Duodenal mucosa (tissue), 2 donors: ENCODE results near the gene KIF5B.

Source experiments
- H3K27ac ChIP-seq: one replicate; pipeline ENCODE4 v1.7.0; 2013; ENCODE audit warnings: low read depth, low read length
- H3K27me3 ChIP-seq, 2 donors: one replicate each; pipeline ENCODE4 v1.7.0; 2013; ENCODE audit warnings: low read length in 2 of 2, control low read depth in 1 of 2; ENCODE audit not compliant: insufficient read depth in 2 of 2, control insufficient read depth in 1 of 2
- H3K36me3 ChIP-seq, 2 donors: one replicate each; pipeline ENCODE4 v1.7.0; 2013; ENCODE audit warnings: low read length in 2 of 2, control low read depth in 1 of 2; ENCODE audit not compliant: insufficient read depth in 2 of 2, control insufficient read depth in 1 of 2
- H3K4me1 ChIP-seq, 2 donors: one replicate each; pipeline ENCODE4 v1.7.0; 2013; ENCODE audit warnings: low read length in 2 of 2, control low read depth in 1 of 2; ENCODE audit not compliant: insufficient read depth in 2 of 2, control insufficient read depth in 1 of 2
- H3K4me3 ChIP-seq, 2 donors: one replicate each; pipeline ENCODE4 v1.7.0; 2013; ENCODE audit warnings: low read length in 2 of 2, low read depth in 1 of 2
- H3K9ac ChIP-seq, 2 donors: one replicate each; pipeline ENCODE4 v1.7.0; 2013; ENCODE audit warnings: low read length in 2 of 2, low read depth in 1 of 2
- H3K9me3 ChIP-seq, 2 donors: one replicate each; pipeline ENCODE4 v1.7.0; 2013; ENCODE audit warnings: low read length in 2 of 2, control low read depth in 1 of 2; ENCODE audit not compliant: control insufficient read depth in 1 of 2

Gene KIF5B

GRCh38 chr10:32031424-32031823, 24.8 kb downstream of the KIF5B start:
- H3K36me3 ChIP-seq, result peaks cover 38 to 96% of the 10 kb centered on the region in 2 donors
- no peaks in the 10 kb centered on the region for H3K27me3 ChIP-seq
- no peak overlapping the region for H3K4me3 ChIP-seq
- no peak overlapping the region for H3K27ac ChIP-seq
- no peaks in the 10 kb centered on the region for H3K9me3 ChIP-seq
- no peak overlapping the region for H3K9ac ChIP-seq
- no peaks in the 10 kb centered on the region for H3K4me1 ChIP-seq

- no peaks in the 10 kb centered on the region for H3K27me3 ChIP-seq
- H3K36me3 ChIP-seq, result peaks cover 32 to 81% of the 10 kb centered on the region in 2 donors
- no peak overlapping the region for H3K4me3 ChIP-seq
- H3K9ac ChIP-seq, result no peak overlapping the region
- no peaks in the 10 kb centered on the region for H3K4me1 ChIP-seq
- H3K27ac ChIP-seq, result no peak overlapping the region
- H3K9me3 ChIP-seq, result no peaks in the 10 kb centered on the region
Observed at GRCh38 chr10:32028710-32029109, 27.5 kb downstream of the KIF5B start.

DNA sequence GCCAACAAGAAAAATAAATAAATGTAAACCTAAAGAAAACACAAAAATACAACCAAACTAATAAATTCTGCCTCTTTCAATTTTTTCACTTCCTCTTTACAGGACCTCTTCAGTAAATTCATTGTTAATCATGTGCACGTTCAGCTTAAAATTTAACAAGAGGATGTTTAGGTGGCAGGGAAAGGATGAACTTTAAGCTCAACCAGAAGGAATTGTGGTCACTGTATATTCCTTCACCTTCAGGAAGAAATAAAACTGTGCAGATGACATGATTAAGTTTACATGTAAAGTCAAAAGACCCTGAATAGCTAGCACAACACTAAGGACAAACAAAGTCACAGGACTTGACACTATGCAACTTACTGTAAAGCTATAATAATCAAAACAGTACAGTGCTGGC, 33.0 kb downstream of the KIF5B start:
- H3K4me1 ChIP-seq, result peaks cover 0 to 6% of the 10 kb centered on the region in 2 donors
- no peak overlapping the region for H3K27ac ChIP-seq
- H3K36me3 ChIP-seq, result peaks cover 34 to 76% of the 10 kb centered on the region in 2 donors

DNA sequence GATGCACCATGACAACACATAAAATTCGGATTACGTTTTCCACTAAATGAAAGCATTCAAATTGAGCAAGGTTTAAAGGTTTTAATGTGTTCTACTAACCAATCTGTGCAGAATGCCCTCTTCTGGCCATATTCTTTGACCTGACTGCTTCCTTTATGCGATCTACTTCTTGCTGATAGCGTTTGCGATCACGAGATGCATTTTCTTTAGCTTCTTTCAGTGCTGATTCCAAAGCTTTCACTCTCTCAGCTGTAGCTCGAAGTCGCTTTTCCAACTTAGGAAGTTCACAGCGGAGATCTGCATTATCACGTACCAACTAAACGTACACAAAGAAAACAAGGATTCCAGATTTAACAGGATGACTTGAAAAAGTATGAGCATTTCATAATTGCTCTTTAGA, 39.2 kb downstream of the KIF5B start:
- Histone ChIP-seq H3K4me3 (no peak overlapping the region), H3K9ac (no peak overlapping the region), H3K4me1 (no peaks in the 10 kb centered on the region), H3K36me3 (peaks cover 55 to 91% of the 10 kb centered on the region in 2 donors), H3K9me3 (no peaks in the 10 kb centered on the region), H3K27me3 (no peaks in the 10 kb centered on the region), H3K27ac (no peak overlapping the region)

More for the DNA sequence above, 33.0 kb downstream of the KIF5B start:
- H3K4me3 ChIP-seq, result no peak overlapping the region
- no peaks in the 10 kb centered on the region for H3K27me3 ChIP-seq
- no peaks in the 10 kb centered on the region for H3K9me3 ChIP-seq
- no peak overlapping the region for H3K9ac ChIP-seq

DNA sequence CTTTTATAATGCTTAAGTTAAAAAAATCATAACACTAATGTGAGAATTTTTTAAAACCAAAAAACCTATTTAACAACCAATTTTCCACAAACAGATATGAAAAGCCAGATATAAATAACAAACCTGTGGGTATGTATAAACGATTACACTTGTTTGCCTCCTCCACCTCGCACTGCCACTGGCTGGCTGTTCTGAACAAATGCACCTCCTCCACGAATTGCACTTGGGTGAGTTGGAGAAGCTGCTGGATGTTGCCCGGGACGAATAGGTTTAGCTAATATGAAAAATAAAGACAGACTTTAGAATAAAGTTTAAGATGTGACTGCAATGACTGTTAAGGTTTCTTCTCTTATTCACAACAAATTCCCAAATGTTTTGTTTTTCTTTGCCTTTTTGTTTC, 40.8 kb downstream of the KIF5B start:
- Histone ChIP-seq H3K4me3 (no peak overlapping the region), H3K27me3 (no peaks in the 10 kb centered on the region), H3K36me3 (peaks cover 48 to 95% of the 10 kb centered on the region in 2 donors), H3K9ac (no peak overlapping the region), H3K4me1 (no peaks in the 10 kb centered on the region), H3K9me3 (no peaks in the 10 kb centered on the region), H3K27ac (no peak overlapping the region)

GRCh38 chr10:32007026-32007425, 49.2 kb downstream of the KIF5B start:
- H3K4me3 ChIP-seq, result no peak overlapping the region
- H3K27me3 ChIP-seq, result no peaks in the 10 kb centered on the region
- H3K27ac ChIP-seq, result no peak overlapping the region
- peaks cover 8 to 27% of the 10 kb centered on the region in 2 donors for H3K36me3 ChIP-seq
- H3K9me3 ChIP-seq, result no peaks in the 10 kb centered on the region
- H3K4me1 ChIP-seq, result peaks cover 10 to 13% of the 10 kb centered on the region in 2 donors
- no peak overlapping the region for H3K9ac ChIP-seq

- Histone ChIP-seq H3K4me1 (peaks cover 10 to 13% of the 10 kb centered on the region in 2 donors), H3K27ac (no peak overlapping the region), H3K9me3 (no peaks in the 10 kb centered on the region)
Observed at GRCh38 chr10:32005050-32005449, 51.2 kb downstream of the KIF5B start.

GRCh38 chr10:32004161-32004591, 52.0 kb downstream of the KIF5B start:
- Histone ChIP-seq H3K27ac (no peak overlapping the region), H3K4me3 (no peak overlapping the region), H3K36me3 (peaks cover 2 to 3% of the 10 kb centered on the region in 2 donors), H3K27me3 (no peaks in the 10 kb centered on the region), H3K9ac (peak overlapping the region in 1 of 2 donors; percentile 12), H3K9me3 (no peaks in the 10 kb centered on the region), H3K4me1 (peaks cover 10 to 13% of the 10 kb centered on the region in 2 donors)

More at GRCh38 chr10:32005050-32005449, 51.2 kb downstream of the KIF5B start:
- H3K36me3 ChIP-seq, result peaks cover 3 to 10% of the 10 kb centered on the region in 2 donors
- no peak overlapping the region for H3K9ac ChIP-seq
- no peak overlapping the region for H3K4me3 ChIP-seq
- no peaks in the 10 kb centered on the region for H3K27me3 ChIP-seq

- Histone ChIP-seq H3K4me3 (no peak overlapping the region), H3K27me3 (no peaks in the 10 kb centered on the region), H3K9me3 (no peaks in the 10 kb centered on the region), H3K9ac (no peak overlapping the region), H3K36me3 (no peaks in the 10 kb centered on the region), H3K27ac (no peak overlapping the region), H3K4me1 (peaks cover 10 to 13% of the 10 kb centered on the region in 2 donors)
Observed at GRCh38 chr10:32002531-32002930, 53.7 kb downstream of the KIF5B start.

DNA sequence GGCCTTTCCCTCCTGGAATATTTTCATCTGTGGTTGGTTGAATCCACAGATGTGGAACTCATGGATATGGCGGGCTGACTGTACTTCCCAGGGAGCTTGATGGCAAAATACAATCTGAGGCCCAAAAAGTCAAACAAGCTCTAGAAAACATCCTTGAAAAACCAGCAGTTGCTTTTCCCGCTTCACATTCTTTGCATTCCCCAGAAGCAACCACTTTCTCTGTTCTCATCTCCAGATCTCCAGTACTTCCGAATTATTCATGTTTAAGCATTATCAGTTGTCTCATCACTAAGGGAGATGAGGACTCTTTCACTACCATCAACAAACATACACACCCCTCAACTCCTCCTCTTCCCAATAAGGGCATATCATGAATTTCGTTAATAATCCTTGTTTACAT, 55.3 kb downstream of the KIF5B start:
- Histone ChIP-seq H3K4me3 (no peak overlapping the region), H3K36me3 (no peaks in the 10 kb centered on the region)

DNA sequence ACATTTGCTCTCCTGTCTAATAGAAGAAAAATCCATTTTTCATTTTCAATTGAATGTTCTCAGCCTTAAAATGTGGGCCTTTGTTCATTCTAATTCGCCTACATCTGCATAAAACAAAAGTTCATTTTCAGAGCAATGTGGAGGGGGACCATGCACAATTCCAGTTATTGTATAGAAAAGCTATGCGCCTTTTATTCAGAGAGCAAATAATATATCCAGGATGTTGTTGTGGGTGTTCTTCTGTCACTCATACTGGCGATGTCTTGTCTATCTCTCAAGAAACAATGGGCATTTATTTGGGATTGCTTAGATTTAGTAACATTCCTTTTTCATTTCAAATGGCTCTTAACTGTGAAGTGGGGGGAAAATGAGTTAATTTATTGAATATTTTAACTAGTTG, 56.4 kb downstream of the KIF5B start:
- Histone ChIP-seq H3K27me3 (no peaks in the 10 kb centered on the region), H3K9me3 (no peaks in the 10 kb centered on the region), H3K9ac (no peak overlapping the region), H3K27ac (no peak overlapping the region), H3K4me3 (no peak overlapping the region), H3K4me1 (peaks cover 10 to 12% of the 10 kb centered on the region in 2 donors), H3K36me3 (no peaks in the 10 kb centered on the region)

More for the DNA sequence above, 55.3 kb downstream of the KIF5B start:
- peaks cover 10 to 13% of the 10 kb centered on the region in 2 donors for H3K4me1 ChIP-seq
- no peak overlapping the region for H3K9ac ChIP-seq
- no peaks in the 10 kb centered on the region for H3K27me3 ChIP-seq
- H3K27ac ChIP-seq, result no peak overlapping the region
- H3K9me3 ChIP-seq, result no peaks in the 10 kb centered on the region
